Trophoblast cell (in vitro differentiated cells and primary cell): ENCODE measurements around the gene NUP153.
A peak's percentile ranks its signal among the peaks of the same experiment; 100 is the strongest.

Source experiments
- DNase-seq, 2 donors: peaks; one replicate each; pipeline ENCODE4 v3.0.0-alpha.2; 2016
- H2AFZ ChIP-seq: 2 replicates; pipeline ENCODE4 v1.6.1; 2013; ENCODE audit warnings: low read length, moderate library complexity, mild to moderate bottlenecking; ENCODE audit not compliant: insufficient read depth, poor library complexity
- H2AK5ac ChIP-seq: 2 replicates; pipeline ENCODE4 v1.6.1; 2013; ENCODE audit warnings: mild to moderate bottlenecking, low read length
- H2BK120ac ChIP-seq: 2 replicates; pipeline ENCODE4 v1.6.1; 2013; ENCODE audit warnings: low read length, mild to moderate bottlenecking, moderate library complexity; ENCODE audit not compliant: insufficient read depth, poor library complexity
- H2BK12ac ChIP-seq: 2 replicates; pipeline ENCODE4 v1.6.1; 2013; ENCODE audit warnings: mild to moderate bottlenecking, low read length, moderate library complexity
- H2BK5ac ChIP-seq: 2 replicates; pipeline ENCODE4 v1.6.1; 2013; ENCODE audit warnings: low read length, low read depth, moderate library complexity, mild to moderate bottlenecking; ENCODE audit not compliant: poor library complexity
- H3K14ac ChIP-seq: 2 replicates; pipeline ENCODE4 v1.6.1; 2013; ENCODE audit warnings: mild to moderate bottlenecking, low read length
- H3K18ac ChIP-seq: 2 replicates; pipeline ENCODE4 v1.6.1; 2013; ENCODE audit warnings: mild to moderate bottlenecking, low read length
- H3K23ac ChIP-seq: 2 replicates; pipeline ENCODE4 v1.6.1; 2013; ENCODE audit warnings: low read length
- H3K27ac ChIP-seq: 2 replicates; pipeline ENCODE4 v1.5.1; 2013; ENCODE audit warnings: low read depth, mild to moderate bottlenecking, inconsistent platforms, low read length, moderate library complexity
- H3K27me3 ChIP-seq: 2 replicates; pipeline ENCODE4 v1.6.1; 2013; ENCODE audit warnings: inconsistent platforms, mild to moderate bottlenecking, low read length, moderate library complexity; ENCODE audit not compliant: insufficient read depth
- H3K36me3 ChIP-seq, 2 experiments: 1 replicate in 1 of 2; 2 replicates in 1 of 2; pipeline ENCODE4 v1.6.1; 2013; ENCODE audit warnings: low read length in 2 of 2, mild to moderate bottlenecking in 2 of 2, moderate library complexity in 1 of 2; ENCODE audit not compliant: insufficient read depth in 2 of 2, control insufficient read depth in 1 of 2
- H3K4ac ChIP-seq: 2 replicates; pipeline ENCODE4 v1.6.1; 2013; ENCODE audit warnings: low read depth, mild to moderate bottlenecking, low read length, moderate library complexity
- H3K4me1 ChIP-seq, 2 experiments: 1 replicate in 1 of 2; 2 replicates in 1 of 2; pipeline ENCODE4 v1.6.1; 2013; ENCODE audit warnings: low read length in 2 of 2, mild to moderate bottlenecking in 2 of 2, moderate library complexity in 1 of 2; ENCODE audit not compliant: insufficient read depth in 2 of 2, control insufficient read depth in 1 of 2
- H3K4me2 ChIP-seq: 2 replicates; pipeline ENCODE4 v1.6.1; 2013; ENCODE audit warnings: inconsistent platforms, mild to moderate bottlenecking, low read length, moderate library complexity
- H3K4me3 ChIP-seq: 2 replicates; pipeline ENCODE4 v1.5.1; 2013; ENCODE audit warnings: mild to moderate bottlenecking, low read depth, low read length, inconsistent platforms
- H3K79me1 ChIP-seq: one replicate; pipeline ENCODE4 v1.6.1; 2013; ENCODE audit warnings: low read length
- H3K79me2 ChIP-seq: 2 replicates; pipeline ENCODE4 v1.6.1; 2013; ENCODE audit warnings: low read length, mild to moderate bottlenecking; ENCODE audit not compliant: control insufficient read depth, insufficient read depth, poor library complexity
- H3K9ac ChIP-seq: 2 replicates; pipeline ENCODE4 v1.6.1; 2013; ENCODE audit warnings: mild to moderate bottlenecking, low read length
- H3K9me3 ChIP-seq: 2 replicates; pipeline ENCODE4 v1.6.1; 2013; ENCODE audit warnings: low read depth, mild to moderate bottlenecking, control low read depth, inconsistent platforms, low read length; ENCODE audit not compliant: insufficient read depth
- H4K12ac ChIP-seq: 2 replicates; pipeline ENCODE4 v1.6.1; 2013; ENCODE audit warnings: low read depth, mild to moderate bottlenecking, low read length, moderate library complexity
- H4K8ac ChIP-seq: 2 replicates; pipeline ENCODE4 v1.6.1; 2013; ENCODE audit warnings: low read depth, mild to moderate bottlenecking, low read length, moderate library complexity
- H4K91ac ChIP-seq: one replicate; pipeline ENCODE4 v1.6.1; 2013; ENCODE audit warnings: low read depth, mild to moderate bottlenecking, low read length, moderate library complexity
- WGBS: extraction: QIAGEN DNeasy Blood & Tissue Kit; methylation state at CpG from one replicate; pipeline ENCODE4 v1.1.7; 2013; ENCODE audit warnings: missing lambda C conversion rate; ENCODE audit not compliant: insufficient read length, insufficient coverage; ENCODE audit errors: extremely low coverage; 5-methylcytosine and 5-hydroxymethylcytosine counted together

Gene NUP153

DNA sequence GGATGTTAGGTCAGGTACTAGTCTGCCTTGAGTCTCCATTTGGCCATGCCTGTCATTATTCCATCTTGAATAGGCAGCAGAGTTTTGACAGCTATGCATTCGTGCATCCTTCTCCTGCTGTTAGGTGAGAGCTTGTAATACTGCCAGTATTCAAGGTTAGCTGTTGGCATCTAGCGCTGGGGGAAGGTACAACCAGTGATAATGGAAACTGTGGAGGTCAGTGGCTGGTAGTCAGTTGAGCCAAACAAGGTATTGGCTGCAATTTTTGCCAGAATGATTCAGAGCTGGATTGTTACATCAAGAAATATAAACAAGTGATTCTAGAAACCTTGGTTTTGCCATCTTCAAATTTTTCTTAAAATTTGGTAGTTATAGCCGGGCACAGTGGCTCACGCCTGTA lies 100.1 kb downstream of the NUP153 start:
- Histone ChIP-seq H3K4me1 (peaks cover 0 to 3% of the 10 kb centered on the region in 2 experiments), H3K9me3 (no peaks in the 10 kb centered on the region), H4K8ac (no peak overlapping the region), H2BK12ac (no peak overlapping the region), H3K27ac (no peak overlapping the region), H3K4me2 (no peak overlapping the region), H3K9ac (no peak overlapping the region), H3K79me1 (no peaks in the 10 kb centered on the region), H3K14ac (no peak overlapping the region), H3K4me3 (no peak overlapping the region), H4K12ac (no peak overlapping the region), H2AK5ac (no peak overlapping the region), H2BK120ac (no peak overlapping the region), H3K79me2 (no peaks in the 10 kb centered on the region), H4K91ac (no peak overlapping the region), H3K23ac (no peak overlapping the region), H2AFZ (no peak overlapping the region), H3K18ac (no peak overlapping the region), H3K36me3 (peaks cover 2% of the 10 kb centered on the region in 2 experiments), H3K27me3 (no peaks in the 10 kb centered on the region), H2BK5ac (no peak overlapping the region), H3K4ac (no peak overlapping the region)
- WGBS: no CpG with 5 or more reads among the region's 4 CpGs
- DNase-seq: no peak

- Histone ChIP-seq H3K27ac (no peak overlapping the region), H2AFZ (no peak overlapping the region), H3K23ac (no peak overlapping the region)
Measured at GRCh38 chr6:17602888-17603287, 103.8 kb downstream of the NUP153 start.

GRCh38 chr6:17601386-17601703 lies 105.4 kb downstream of the NUP153 start:
- no peak overlapping the region for H2BK120ac ChIP-seq
- peaks cover 0 to 8% of the 10 kb centered on the region in 2 experiments for H3K4me1 ChIP-seq
- peak overlapping the region; percentile 11 for H3K9ac ChIP-seq
- peak overlapping the region; percentile 75 for H2AFZ ChIP-seq
- peaks cover 2% of the 10 kb centered on the region for H3K79me2 ChIP-seq
- H3K79me1 ChIP-seq: peaks cover 6% of the 10 kb centered on the region
- peak overlapping the region; percentile 96 for H3K4me2 ChIP-seq
- no peak overlapping the region for H3K14ac ChIP-seq
- no peak overlapping the region for H3K18ac ChIP-seq
- no peaks in the 10 kb centered on the region for H3K9me3 ChIP-seq
- no peak overlapping the region for H3K4ac ChIP-seq
- no peak overlapping the region for H3K23ac ChIP-seq
- no peak overlapping the region for H4K12ac ChIP-seq
- no peak overlapping the region for H2BK5ac ChIP-seq
- WGBS: no CpG with 5 or more reads among the region's 5 CpGs
- H3K4me3 ChIP-seq: no peak overlapping the region
- no peak overlapping the region for H4K91ac ChIP-seq
- DNase-seq: peak in 1 of 2 donors; percentile 18
- H4K8ac ChIP-seq: no peak overlapping the region
- no peak overlapping the region for H2BK12ac ChIP-seq
- peaks cover 0 to 2% of the 10 kb centered on the region in 2 experiments for H3K36me3 ChIP-seq
- no peak overlapping the region for H3K27ac ChIP-seq
- H3K27me3 ChIP-seq: no peaks in the 10 kb centered on the region
- no peak overlapping the region for H2AK5ac ChIP-seq

More at GRCh38 chr6:17602888-17603287, 103.8 kb downstream of the NUP153 start:
- no peaks in the 10 kb centered on the region for H3K9me3 ChIP-seq
- H2AK5ac ChIP-seq: no peak overlapping the region
- H3K4me3 ChIP-seq: no peak overlapping the region
- peaks cover 0 to 2% of the 10 kb centered on the region in 2 experiments for H3K36me3 ChIP-seq
- H3K4ac ChIP-seq: no peak overlapping the region
- no peak overlapping the region for H2BK12ac ChIP-seq
- H3K18ac ChIP-seq: no peak overlapping the region
- peaks cover 2% of the 10 kb centered on the region for H3K79me2 ChIP-seq
- no peak overlapping the region for H2BK120ac ChIP-seq
- H3K14ac ChIP-seq: no peak overlapping the region
- H3K79me1 ChIP-seq: peaks cover 6% of the 10 kb centered on the region
- no peak overlapping the region for H3K9ac ChIP-seq
- no peak overlapping the region for H4K12ac ChIP-seq
- H3K4me2 ChIP-seq: no peak overlapping the region
- no peak for DNase-seq
- peaks cover 0 to 8% of the 10 kb centered on the region in 2 experiments for H3K4me1 ChIP-seq
- H4K91ac ChIP-seq: no peak overlapping the region
- H3K27me3 ChIP-seq: no peaks in the 10 kb centered on the region
- no peak overlapping the region for H4K8ac ChIP-seq
- no CpG with 5 or more reads among the region's 1 CpG for WGBS
- no peak overlapping the region for H2BK5ac ChIP-seq

DNA sequence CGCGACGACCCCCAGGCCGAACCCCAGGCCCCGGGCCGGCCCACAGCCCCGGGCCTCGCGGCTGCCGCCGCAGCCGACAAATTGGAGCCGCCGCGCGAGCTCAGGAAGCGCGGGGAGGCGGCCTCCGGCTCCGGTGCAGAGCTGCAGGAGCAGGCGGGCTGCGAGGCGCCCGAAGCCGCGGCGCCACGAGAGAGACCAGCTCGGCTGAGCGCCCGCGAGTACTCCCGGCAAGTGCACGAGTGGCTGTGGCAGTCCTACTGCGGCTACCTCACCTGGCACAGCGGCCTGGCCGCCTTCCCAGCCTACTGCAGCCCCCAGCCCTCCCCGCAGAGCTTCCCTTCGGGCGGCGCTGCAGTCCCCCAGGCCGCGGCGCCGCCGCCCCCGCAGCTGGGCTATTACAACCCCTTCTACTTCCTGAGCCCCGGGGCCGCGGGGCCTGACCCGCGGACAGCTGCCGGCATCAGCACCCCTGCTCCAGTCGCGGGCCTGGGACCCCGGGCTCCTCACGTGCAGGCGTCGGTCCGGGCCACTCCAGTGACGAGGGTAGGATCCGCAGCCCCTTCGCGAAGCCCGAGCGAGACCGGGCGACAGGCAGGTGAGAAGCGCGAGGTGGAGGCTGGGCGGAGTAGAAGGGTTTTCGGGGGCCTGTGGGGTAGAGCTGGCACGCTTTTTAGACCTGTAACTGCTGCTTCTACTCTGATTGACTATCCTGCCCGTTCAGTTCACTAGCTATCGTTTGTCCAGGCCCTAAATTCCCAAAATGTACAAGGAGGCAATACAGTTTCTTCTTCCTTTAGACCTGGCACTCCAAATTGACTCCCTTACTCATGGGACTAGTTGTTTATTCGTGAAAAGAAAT lies 106.0 kb downstream of the NUP153 start:
- Histone ChIP-seq H3K27me3 (no peaks in the 10 kb centered on the region), H4K8ac (peak overlapping the region; percentile 38), H3K4me1 (peaks cover 0 to 8% of the 10 kb centered on the region in 2 experiments), H3K79me1 (peaks cover 6% of the 10 kb centered on the region), H3K4me3 (peak overlapping the region; percentile 80), H3K23ac (no peak overlapping the region), H3K9ac (peak overlapping the region; percentile 75), H2BK5ac (peak overlapping the region; percentile 49), H3K79me2 (peaks cover 2% of the 10 kb centered on the region), H3K4ac (no peak overlapping the region), H3K9me3 (no peaks in the 10 kb centered on the region), H2BK120ac (no peak overlapping the region), H3K18ac (no peak overlapping the region), H2AFZ (peak overlapping the region; percentile 75), H3K36me3 (peaks cover 0 to 2% of the 10 kb centered on the region in 2 experiments), H4K12ac (no peak overlapping the region), H4K91ac (peak overlapping the region; percentile 49), H3K27ac (peak overlapping the region; percentile 75), H3K14ac (peak overlapping the region; percentile 33), H3K4me2 (peak overlapping the region; percentile 96), H2BK12ac (no peak overlapping the region), H2AK5ac (no peak overlapping the region)
- whole genome bisulfite sequencing: no CpG with 5 or more reads among the region's 77 CpGs
- DNase-seq: peak; percentile 34 to 55
